ENCODE data around the gene ATP10A. TPM values are rescaled to one million over a fixed set of nuclear protein-coding genes. Genes with fewer than 3 reads are reported as not detected.

The ATP10A gene
- total and polyA plus RNA-seq, 2 of the 8 experiments (the other 6 are each of a cell fraction or from before 2014, with no cell fraction given), result 2.0 to 2.8 TPM

DNA sequence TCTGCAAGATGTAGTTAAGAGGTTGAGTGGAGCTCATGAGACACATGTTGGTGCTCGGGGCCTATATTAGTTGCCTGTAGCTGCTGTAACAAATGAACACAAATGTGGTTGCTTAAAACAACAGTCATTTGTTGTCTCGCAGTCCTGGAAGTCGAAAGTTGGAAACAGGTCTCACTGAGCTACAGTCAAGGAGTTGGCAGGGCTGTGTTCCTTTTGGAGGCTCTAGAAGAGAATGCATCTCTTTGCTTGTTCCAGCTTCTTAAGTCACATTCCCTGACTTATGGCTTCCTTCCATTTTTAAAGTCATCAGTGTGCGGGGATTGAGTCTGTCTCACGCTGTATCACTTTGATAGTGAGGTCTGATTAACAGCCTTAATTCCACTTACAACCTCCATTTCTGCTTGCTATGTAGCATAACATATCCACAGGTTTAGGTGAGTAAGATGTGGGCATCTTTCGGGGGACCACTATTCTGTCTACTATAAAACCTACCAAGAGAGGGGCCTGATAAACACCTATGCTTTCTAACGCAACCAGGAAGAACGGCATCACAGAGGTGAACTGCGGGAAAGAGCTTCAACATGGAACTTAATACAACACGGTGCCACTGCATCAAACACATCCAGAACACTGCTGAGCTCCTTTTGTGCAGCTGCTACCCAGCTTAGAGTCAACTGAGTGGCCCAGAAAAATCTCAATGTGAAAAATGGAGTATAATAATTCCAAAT lies 119.4 kb downstream of the ATP10A start:
- Histone ChIP-seq H4K5ac (ENCODE audit: insufficient read length, low read depth, low read length) (no peak overlapping the region), H3K9me3 (ENCODE audit: insufficient read depth in 2 of 2, low read depth in 1 of 2, low read length in 1 of 2) (no peaks in the 10 kb centered on the region; a peak in 1 of 4 replicates), H2AK5ac (ENCODE audit: low read depth, low read length) (no peak overlapping the region), H4K8ac (ENCODE audit: extremely low read depth, insufficient read depth, low read length) (no peak overlapping the region), H3K9ac (replicated peaks in 1 of 4; ENCODE audit: extremely low read depth in 1 of 4, low read depth in 3 of 4, low read length in 3 of 4) (no peak overlapping the region), H3K79me1 (ENCODE audit: low read depth, low read length) (no peaks in the 10 kb centered on the region), H2BK12ac (ENCODE audit: low read depth, low read length) (no peak overlapping the region), H3K4ac (replicated peaks; ENCODE audit: insufficient read length, low read depth, low read length) (no peak overlapping the region), H3K27ac (ENCODE audit: low read depth, low read length) (no peak overlapping the region), H2BK5ac (ENCODE audit: low read depth, low read length) (no peak overlapping the region), H3K27me3 (replicated peaks in 1 of 4; ENCODE audit: control insufficient read depth in 3 of 4, extremely low read depth in 1 of 4, insufficient read depth in 3 of 4, low read length in 3 of 4) (no peaks in the 10 kb centered on the region), H3K23ac (ENCODE audit: insufficient read length) (no peak overlapping the region), H3K4me3 (ENCODE audit: extremely low read depth in 1 of 4, insufficient read depth in 2 of 4, low read depth in 3 of 4, low read length in 4 of 4) (no peak overlapping the region), H4K91ac (replicated peaks; ENCODE audit: insufficient read length, low read length) (no peak overlapping the region), H4K20me1 (replicated peaks in 1 of 2; ENCODE audit: control insufficient read depth in 1 of 2, insufficient read depth in 2 of 2, low read length in 2 of 2) (no peaks in the 10 kb centered on the region), H3K18ac (ENCODE audit: extremely low read depth, low read length) (no peak overlapping the region), H3K14ac (ENCODE audit: insufficient read length) (no peak overlapping the region), H3K79me2 (ENCODE audit: control insufficient read depth in 1 of 2, insufficient read depth in 2 of 2, low read length in 2 of 2) (no peaks in the 10 kb centered on the region), H2BK120ac (replicated peaks; ENCODE audit: low read depth, low read length) (no peak overlapping the region), H2BK15ac (ENCODE audit: low read length) (no peak overlapping the region), H2AFZ (ENCODE audit: low read length) (no peak overlapping the region), H3K4me1 (replicated peaks in 1 of 4; ENCODE audit: control insufficient read depth in 3 of 4, insufficient read depth in 4 of 4, low read length in 3 of 4) (no peaks in the 10 kb centered on the region), H3K23me2 (ENCODE audit: low read depth, low read length) (no peaks in the 10 kb centered on the region), H3K36me3 (ENCODE audit: control insufficient read depth in 2 of 4, insufficient read depth in 4 of 4, low read length in 3 of 4) (no peaks in the 10 kb centered on the region; a peak in 1 of 8 replicates), H3K56ac (replicated peaks; ENCODE audit: insufficient read length, low read depth, low read length) (no peak overlapping the region), H2BK20ac (ENCODE audit: low read length) (no peak overlapping the region), H3K4me2 (ENCODE audit: insufficient read depth in 1 of 2, low read depth in 2 of 2, low read length in 2 of 2) (no peak overlapping the region)
- 89% methylated on average over 10 of the region's 10 CpGs; no CpG with 5 or more reads in 1 of the 2 experiments for WGBS, 2 experiments (ENCODE audit: extremely low coverage in 1 of 2, insufficient coverage in 1 of 2, insufficient read length in 1 of 2, insufficient replicate concordance in 2 of 2, low coverage in 1 of 2, low lambda C conversion rate in 2 of 2, missing lambda C conversion rate in 1 of 2)
- DNase-seq (ENCODE audit: low read depth in 1 of 2, low spot score in 2 of 2) (no peak), FAIRE-seq (no peak)
- POLR2A ChIA-PET (ENCODE audit: partially characterized antibody), result interaction anchor here (0.6 kb wide), 1 partner anchor 114 kb away, joined by 3 read pairs; no protein-coding TSS in a partner anchor
- TF ChIP-seq RFX5 (IDR thresholded peaks at IDR 0.05; ENCODE audit: borderline replicate concordance, low read depth, low read length), result no peak
- CTCF ChIA-PET (ENCODE audit: partially characterized antibody), result interaction anchor here (0.5 to 1.8 kb wide), 5 partner anchors 12 to 235 kb away, joined by 3 to 8 read pairs (median 3); no protein-coding TSS in a partner anchor

Data from H1 (cell line).